Measurements from ENCODE around the gene B3GALNT2. TPM values are rescaled to one million over a fixed set of nuclear protein-coding genes. Genes with fewer than 3 reads are reported as not detected.

Gene B3GALNT2
- total RNA-seq (2022; extraction: Qiagen RNA extraction): 15.2 to 22.1 TPM (median 17.0 TPM) in 5 replicates

DNA sequence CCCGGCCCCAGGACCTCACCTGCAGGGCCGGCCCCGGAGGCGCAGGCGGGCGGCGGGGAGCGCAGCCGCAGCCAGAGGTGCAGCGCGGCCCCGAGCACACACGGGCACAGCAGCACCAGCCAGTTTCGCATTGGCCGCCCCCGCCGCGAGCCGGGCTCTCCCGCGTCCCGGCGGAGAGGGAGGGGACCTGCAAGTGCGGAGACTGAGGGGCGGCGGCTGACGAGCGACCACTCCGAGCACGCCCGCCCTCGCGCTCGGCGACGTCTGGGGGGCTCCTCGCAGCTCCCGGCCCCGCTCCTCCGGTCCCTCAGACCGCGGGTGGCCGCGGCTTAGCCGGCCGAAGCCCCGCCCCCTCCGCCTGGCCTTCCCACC lies at the start of gene B3GALNT2:
TSS of gene B3GALNT2 (minus strand) at position 331 of the 372 bp plus-strand sequence. CDS start at position 131, 200 bp downstream.

Other genes starting within 250 kb of the B3GALNT2 start
- 12.1 to 16.7 TPM (median 14.9 TPM) in 5 replicates for gene ARID4B, start 176.3 kb downstream of the B3GALNT2 start, total RNA-seq (2022; extraction: Qiagen RNA extraction)
- gene GGPS1, start 175.9 kb downstream of the B3GALNT2 start, total RNA-seq (2022; extraction: Qiagen RNA extraction): 16.4 to 21.3 TPM (median 17.7 TPM) in 5 replicates
- 39.3 to 50.9 TPM (median 46.8 TPM) in 5 replicates for gene TBCE, start 137.0 kb downstream of the B3GALNT2 start, total RNA-seq (2022; extraction: Qiagen RNA extraction)
- gene GNG4, start 145.3 kb upstream of the B3GALNT2 start, total RNA-seq (2022; extraction: Qiagen RNA extraction): 11.8 to 14.5 TPM (median 13.7 TPM) in 5 replicates